Retinal pigment epithelial cell (primary cell): Measurements from ENCODE around the gene SRRM1.

Source experiments
- DNase-seq: peaks from one replicate; pipeline ENCODE4 v3.0.0-alpha.2; 2010; ENCODE audit warnings: low read depth
- H3K4me3 ChIP-seq: 2 replicates; pipeline ENCODE4 v1.5.1; 2011; ENCODE audit warnings: mild to moderate bottlenecking, low read length, control low read depth, moderate library complexity
- TF ChIP-seq, protein P1 (sequence below): conservative IDR thresholded peaks from 2 replicates; pipeline ENCODE4 v1.5.1; 2011; ENCODE audit warnings: low read depth, low read length, control low read depth, inconsistent platforms

The SRRM1 gene

DNA sequence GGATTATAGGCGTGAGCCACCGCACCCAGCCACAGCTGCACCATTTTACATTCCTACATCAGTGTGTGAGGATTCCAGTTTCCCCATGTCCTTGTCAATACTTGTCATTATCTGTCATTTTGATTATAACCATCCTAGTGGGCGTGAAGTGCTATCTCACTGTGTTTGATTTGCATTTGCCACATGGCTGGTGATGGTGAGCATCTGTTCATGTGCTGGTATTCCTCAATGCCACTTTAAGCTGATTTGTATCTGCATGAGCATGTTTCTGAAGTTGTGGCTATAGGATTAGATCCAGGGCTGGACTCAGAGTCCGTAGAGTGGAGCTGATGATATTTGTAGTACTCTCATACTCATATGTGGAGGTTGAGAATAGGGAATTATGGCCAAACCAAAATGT is 36.6 kb downstream of the SRRM1 start:
- DNase-seq, result no peak
- no peak overlapping the region for H3K4me3 ChIP-seq
- TF ChIP-seq, protein P1, sequence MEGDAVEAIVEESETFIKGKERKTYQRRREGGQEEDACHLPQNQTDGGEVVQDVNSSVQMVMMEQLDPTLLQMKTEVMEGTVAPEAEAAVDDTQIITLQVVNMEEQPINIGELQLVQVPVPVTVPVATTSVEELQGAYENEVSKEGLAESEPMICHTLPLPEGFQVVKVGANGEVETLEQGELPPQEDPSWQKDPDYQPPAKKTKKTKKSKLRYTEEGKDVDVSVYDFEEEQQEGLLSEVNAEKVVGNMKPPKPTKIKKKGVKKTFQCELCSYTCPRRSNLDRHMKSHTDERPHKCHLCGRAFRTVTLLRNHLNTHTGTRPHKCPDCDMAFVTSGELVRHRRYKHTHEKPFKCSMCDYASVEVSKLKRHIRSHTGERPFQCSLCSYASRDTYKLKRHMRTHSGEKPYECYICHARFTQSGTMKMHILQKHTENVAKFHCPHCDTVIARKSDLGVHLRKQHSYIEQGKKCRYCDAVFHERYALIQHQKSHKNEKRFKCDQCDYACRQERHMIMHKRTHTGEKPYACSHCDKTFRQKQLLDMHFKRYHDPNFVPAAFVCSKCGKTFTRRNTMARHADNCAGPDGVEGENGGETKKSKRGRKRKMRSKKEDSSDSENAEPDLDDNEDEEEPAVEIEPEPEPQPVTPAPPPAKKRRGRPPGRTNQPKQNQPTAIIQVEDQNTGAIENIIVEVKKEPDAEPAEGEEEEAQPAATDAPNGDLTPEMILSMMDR, result no peak

DNA sequence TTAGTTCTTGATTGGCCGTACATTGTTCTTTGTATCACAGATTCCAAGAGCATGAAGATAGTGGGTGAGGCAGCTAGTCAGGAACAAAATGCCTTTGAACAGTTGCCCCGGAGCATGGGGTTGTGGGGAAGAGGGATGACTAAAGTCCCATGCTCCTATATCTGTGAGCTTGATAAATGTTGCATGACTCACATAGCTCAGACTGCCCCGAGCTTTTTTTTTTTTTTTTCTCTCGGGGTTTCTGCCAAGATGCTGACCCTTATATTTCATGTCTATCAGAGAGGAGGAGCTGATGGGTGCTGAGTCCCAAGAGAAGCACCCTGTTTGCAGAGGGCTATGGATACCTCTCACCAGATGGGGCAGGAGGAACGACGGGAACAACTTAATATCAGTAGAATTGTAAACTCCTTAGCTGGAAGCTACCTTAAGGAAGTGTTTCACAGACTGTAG is 40.6 kb downstream of the SRRM1 start:
- DNase-seq, result peak; percentile 94
- no peak overlapping the region for H3K4me3 ChIP-seq
- TF ChIP-seq, protein P1, result no peak

DNA sequence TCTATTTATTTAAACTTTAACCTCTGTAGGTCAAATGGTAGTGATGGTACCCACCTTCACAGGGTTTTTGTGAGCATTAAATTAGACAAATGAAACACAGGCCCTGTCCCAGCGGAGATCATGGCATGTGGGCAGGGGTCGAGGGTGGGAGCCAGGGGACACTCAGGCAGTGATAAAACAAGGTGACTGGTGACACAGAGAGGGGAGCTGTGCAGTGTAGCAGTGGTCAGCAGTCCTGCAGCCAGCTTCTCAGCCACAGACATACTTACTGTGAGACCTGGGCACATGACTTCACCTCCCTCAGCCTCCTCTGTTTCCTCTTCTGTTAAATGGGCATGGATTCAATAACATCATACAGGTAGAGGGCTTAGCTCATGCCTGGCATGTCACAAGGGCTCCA is 44.9 kb downstream of the SRRM1 start:
- no peak overlapping the region for H3K4me3 ChIP-seq
- TF ChIP-seq, protein P1, result no peak
- DNase-seq, result no peak

DNA sequence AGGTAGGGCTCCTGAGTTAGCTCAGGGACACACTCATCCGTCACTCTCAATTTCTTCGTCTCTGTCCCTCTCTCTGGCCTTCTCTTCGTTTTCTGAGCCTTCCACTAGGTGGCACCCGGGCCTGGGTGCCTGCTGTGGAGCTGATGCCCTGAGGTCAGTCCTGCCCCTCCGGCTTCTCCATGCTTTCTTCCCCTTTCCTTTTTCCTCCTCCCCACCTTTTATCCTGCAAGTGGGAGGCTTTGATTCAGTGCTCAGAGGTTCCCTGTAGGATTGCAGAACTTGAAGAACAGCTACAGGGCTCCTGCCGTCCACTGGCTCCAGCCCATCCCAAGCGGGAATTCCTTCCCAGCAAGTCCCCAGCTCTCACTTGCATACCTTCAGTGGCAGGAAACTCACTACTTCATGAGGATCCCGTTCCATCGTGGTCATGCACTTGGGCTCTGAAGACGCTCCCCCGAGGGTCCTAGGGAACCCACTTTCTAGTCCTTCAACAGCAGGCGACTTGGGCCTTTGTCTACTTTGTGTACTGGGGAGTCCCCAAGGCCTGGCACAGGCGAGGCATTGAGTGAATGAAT is 45.6 kb downstream of the SRRM1 start:
- no peak for DNase-seq
- TF ChIP-seq, protein P1, result peak; percentile 93

DNA sequence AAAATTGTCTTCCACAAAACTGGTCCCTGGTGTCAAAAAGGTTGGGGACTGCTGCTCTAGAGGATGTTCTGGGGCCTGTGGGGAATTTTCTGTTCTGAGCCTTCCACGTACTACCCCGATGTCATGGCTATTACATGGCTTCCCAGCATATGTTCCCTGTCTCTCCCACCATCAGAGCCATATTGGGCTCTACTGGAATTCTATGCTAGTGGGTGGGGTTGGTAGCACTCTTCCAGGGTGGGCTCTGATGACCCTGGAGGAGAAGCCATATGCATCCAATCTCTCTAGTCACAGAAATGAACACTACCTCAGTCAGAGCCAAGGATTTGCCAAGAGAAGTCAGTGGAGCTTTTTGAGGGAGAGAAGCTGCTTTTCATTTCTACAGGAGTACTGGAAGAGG is 47.9 kb downstream of the SRRM1 start:
- DNase-seq, result no peak
- TF ChIP-seq, protein P1, result no peak
- H3K4me3 ChIP-seq, result no peak overlapping the region

More for the DNA sequence above, 45.6 kb downstream of the SRRM1 start:
- H3K4me3 ChIP-seq, result no peak overlapping the region

DNA sequence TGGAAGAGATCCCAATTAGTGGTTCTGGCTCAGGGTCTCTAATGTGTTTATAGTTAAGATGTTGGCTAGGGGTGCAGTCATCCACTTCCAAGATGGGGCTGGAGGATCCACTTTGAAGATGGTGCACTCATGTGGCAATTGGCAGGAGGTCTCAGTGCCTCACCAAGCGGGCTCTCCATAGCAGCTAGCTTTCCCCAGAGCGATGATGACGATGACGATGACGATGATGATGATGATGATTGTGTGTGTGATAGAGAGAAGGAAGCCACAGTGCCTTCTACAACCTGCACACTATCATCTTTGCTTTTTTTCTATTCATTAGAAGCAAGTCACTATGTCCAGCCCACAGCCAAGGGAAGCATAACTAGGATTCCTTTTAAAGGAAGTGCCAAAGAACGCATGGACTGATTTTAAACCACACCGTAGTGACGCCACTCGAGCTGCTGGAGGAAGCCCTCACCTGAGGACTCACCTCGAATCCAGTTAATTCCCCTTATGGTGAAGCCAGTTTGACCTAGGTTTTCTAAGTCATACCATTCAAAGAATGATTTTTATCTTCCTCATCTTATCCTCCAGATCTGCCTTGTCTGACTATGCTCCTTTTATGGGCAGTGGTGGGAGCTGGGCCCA is 49.4 kb downstream of the SRRM1 start:
- DNase-seq, result no peak
- H3K4me3 ChIP-seq, result no peak overlapping the region
- TF ChIP-seq, protein P1, result no peak

DNA sequence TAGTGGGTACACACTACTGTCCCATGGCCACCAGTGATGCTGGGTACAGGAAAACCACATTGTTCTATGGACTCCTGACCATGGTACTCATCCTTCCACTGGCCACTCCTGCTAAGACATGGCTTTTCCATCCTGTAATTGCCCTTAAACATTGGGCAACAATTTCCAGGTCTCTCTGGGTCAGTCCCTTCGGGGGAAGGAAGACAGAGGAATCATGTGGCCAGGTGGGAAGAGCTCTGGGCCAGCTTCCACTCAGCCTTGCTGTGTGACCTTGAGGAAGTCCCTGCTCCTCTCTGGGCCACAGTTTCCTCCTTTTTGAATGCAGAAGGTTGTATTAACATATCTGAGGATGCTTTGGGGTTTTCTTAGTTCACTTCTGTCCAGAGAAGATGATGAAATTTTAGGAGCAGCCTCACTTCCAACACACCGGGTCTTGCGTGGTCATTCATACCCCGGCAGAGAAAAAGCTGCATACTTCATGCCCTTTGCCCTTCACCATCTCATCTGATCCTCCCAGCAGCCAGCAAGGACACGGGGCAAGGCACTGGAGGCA is 50.8 kb downstream of the SRRM1 start:
- no peak for DNase-seq
- H3K4me3 ChIP-seq, result no peak overlapping the region
- TF ChIP-seq, protein P1, result no peak
